Measurements from ENCODE around the gene EAF1. TPM values are rescaled to one million over a fixed set of nuclear protein-coding genes. Genes with fewer than 3 reads are reported as not detected.

Gene EAF1
- total RNA-seq, 3 donors from 2014 or later = 15.6 to 23.4 (median 21.3) TPM

- H3K4me1 ChIP-seq (ENCODE audit: low read depth) = no peaks in the 10 kb centered on the region
- peaks cover 3% of the 10 kb centered on the region for H3K36me3 ChIP-seq (ENCODE audit: low read depth)
- ATAC-seq (no peak), DNase-seq (no peak)
- no peaks in the 10 kb centered on the region for H3K9me3 ChIP-seq
- intact Hi-C loops (cut with DNase I, micrococcal nuclease) = no loop called here
- H3K4me3 ChIP-seq = no peak overlapping the region
- no peak for TF ChIP-seq CTCF (IDR thresholded peaks at IDR 0.05)
Observed at GRCh38 chr3:15440891-15441290, 13.5 kb downstream of the EAF1 start.

- H3K4me1 ChIP-seq (ENCODE audit: low read depth) = no peaks in the 10 kb centered on the region
- no peaks in the 10 kb centered on the region for H3K9me3 ChIP-seq
- no peak overlapping the region for H3K4me3 ChIP-seq
- intact Hi-C loops (cut with DNase I, micrococcal nuclease) = no loop called here
- no peaks in the 10 kb centered on the region for H3K36me3 ChIP-seq (ENCODE audit: low read depth)
- TF ChIP-seq CTCF (IDR thresholded peaks at IDR 0.05) = no peak
- no peak for DNase-seq
- no peak for ATAC-seq
Observed at GRCh38 chr3:15443826-15444524, 16.6 kb downstream of the EAF1 start.

GRCh38 chr3:15449489-15450224 lies 22.3 kb downstream of the EAF1 start:
- H3K36me3 ChIP-seq (ENCODE audit: low read depth) = no peaks in the 10 kb centered on the region
- intact Hi-C loops (cut with DNase I, micrococcal nuclease) = no loop called here
- ATAC-seq = no peak

GRCh38 chr3:15450438-15451215 lies 23.2 kb downstream of the EAF1 start:
- no peak for DNase-seq
- no peak for TF ChIP-seq CTCF (IDR thresholded peaks at IDR 0.05)
- ATAC-seq = no peak
- intact Hi-C loops (cut with DNase I, micrococcal nuclease) = no loop called here
- Histone ChIP-seq H3K4me1 (ENCODE audit: low read depth) (no peaks in the 10 kb centered on the region), H3K4me3 (no peak overlapping the region), H3K9me3 (no peaks in the 10 kb centered on the region), H3K36me3 (ENCODE audit: low read depth) (no peaks in the 10 kb centered on the region)

More at GRCh38 chr3:15449489-15450224, 22.3 kb downstream of the EAF1 start:
- TF ChIP-seq CTCF (IDR thresholded peaks at IDR 0.05) = no peak
- DNase-seq = no peak
- Histone ChIP-seq H3K4me1 (ENCODE audit: low read depth) (no peaks in the 10 kb centered on the region), H3K9me3 (no peaks in the 10 kb centered on the region), H3K4me3 (no peak overlapping the region)

- Histone ChIP-seq H3K36me3 (ENCODE audit: low read depth) (no peaks in the 10 kb centered on the region), H3K4me1 (ENCODE audit: low read depth) (no peaks in the 10 kb centered on the region), H3K9me3 (no peaks in the 10 kb centered on the region), H3K4me3 (no peak overlapping the region)
- no peak for TF ChIP-seq CTCF (IDR thresholded peaks at IDR 0.05)
- ATAC-seq (no peak), DNase-seq (no peak)
- intact Hi-C loops (cut with DNase I, micrococcal nuclease) = no loop called here
Observed at GRCh38 chr3:15451216-15452113, 24.1 kb downstream of the EAF1 start.

Data from mucosa of descending colon (tissue), 3 donors.